ENCODE measurements around the gene OLIG2. TPM values are rescaled to one million over a fixed set of nuclear protein-coding genes. Genes with fewer than 3 reads are reported as not detected.

The OLIG2 gene
- total RNA-seq, 1 donor from 2014 or later = not detected

DNA sequence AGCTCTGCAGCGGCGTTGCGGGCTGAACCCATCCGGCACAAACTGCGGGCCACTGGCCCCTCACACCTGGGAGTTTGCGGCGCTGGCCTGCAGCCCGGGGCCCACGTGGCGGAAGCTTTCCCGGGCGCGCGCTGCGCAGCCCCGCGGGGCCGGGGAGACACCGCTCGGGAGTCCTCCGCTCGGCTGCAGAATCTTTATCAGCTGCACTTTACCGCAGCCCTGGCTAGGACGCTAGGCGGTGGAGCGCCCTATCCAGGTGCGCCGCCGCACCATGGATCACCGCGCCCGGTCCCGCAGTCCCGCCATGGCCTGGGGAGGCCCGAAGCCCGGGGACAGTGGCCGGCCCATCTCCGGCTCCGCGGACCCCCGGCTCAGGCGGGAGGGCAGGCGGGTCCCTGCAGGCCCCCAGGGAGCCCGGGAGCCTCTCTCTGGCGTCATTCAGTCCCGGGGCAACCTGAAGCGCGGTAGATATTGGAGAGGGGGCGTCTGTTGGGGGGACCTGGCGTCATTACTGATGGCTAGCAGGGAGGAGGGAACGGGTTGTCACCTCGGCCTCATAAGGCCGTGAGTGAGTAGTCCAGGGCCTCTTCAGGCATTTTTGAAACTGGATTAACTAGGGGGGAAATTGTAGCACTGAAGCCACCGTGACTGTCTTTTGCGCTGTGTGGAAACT lies 5.7 kb upstream of the OLIG2 start:
- no peak for DNase-seq (ENCODE audit: low read depth)
- TF ChIP-seq, protein P1, sequence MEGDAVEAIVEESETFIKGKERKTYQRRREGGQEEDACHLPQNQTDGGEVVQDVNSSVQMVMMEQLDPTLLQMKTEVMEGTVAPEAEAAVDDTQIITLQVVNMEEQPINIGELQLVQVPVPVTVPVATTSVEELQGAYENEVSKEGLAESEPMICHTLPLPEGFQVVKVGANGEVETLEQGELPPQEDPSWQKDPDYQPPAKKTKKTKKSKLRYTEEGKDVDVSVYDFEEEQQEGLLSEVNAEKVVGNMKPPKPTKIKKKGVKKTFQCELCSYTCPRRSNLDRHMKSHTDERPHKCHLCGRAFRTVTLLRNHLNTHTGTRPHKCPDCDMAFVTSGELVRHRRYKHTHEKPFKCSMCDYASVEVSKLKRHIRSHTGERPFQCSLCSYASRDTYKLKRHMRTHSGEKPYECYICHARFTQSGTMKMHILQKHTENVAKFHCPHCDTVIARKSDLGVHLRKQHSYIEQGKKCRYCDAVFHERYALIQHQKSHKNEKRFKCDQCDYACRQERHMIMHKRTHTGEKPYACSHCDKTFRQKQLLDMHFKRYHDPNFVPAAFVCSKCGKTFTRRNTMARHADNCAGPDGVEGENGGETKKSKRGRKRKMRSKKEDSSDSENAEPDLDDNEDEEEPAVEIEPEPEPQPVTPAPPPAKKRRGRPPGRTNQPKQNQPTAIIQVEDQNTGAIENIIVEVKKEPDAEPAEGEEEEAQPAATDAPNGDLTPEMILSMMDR (conservative IDR thresholded peaks at IDR 0.05; ENCODE audit: low read depth, low read length) = no peak
- no peak overlapping the region for H3K4me3 ChIP-seq (ENCODE audit: low read depth, low read length)

DNA sequence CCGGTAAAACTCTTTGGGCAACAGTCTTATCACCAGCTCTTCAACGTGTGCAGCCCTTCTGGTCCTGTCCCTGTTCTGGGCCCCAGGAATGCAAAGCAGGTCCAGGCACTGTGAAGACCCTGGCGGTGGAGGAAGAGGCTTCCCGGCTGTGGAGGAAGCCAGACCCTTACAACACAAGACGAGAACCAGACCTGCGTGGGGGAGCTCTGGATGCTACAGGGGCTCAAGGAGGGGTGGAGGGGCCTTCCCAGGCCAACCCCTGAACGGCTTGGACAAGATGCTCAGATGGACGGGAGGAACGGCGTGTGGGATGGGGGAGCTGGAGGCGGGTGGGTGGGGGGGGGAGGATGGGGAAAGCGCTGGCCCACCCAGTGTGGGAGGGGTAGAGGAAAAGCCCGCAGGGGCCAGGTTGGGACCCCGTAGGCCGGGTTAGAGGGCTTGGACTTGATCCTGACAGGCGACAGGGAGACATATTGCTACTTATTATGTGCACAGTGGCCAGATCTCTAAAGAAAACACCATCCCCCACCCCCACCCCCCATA lies 5.1 kb upstream of the OLIG2 start:
- no peak overlapping the region for H3K4me3 ChIP-seq (ENCODE audit: low read depth, low read length)
- TF ChIP-seq, protein P1 (conservative IDR thresholded peaks at IDR 0.05; ENCODE audit: low read depth, low read length) = no peak
- DNase-seq (ENCODE audit: low read depth) = no peak

- DNase-seq (ENCODE audit: low read depth) = no peak
- no peak overlapping the region for H3K4me3 ChIP-seq (ENCODE audit: low read depth, low read length)
- TF ChIP-seq, protein P1 (conservative IDR thresholded peaks at IDR 0.05; ENCODE audit: low read depth, low read length) = no peak
Measured at GRCh38 chr21:33021150-33021549, 4.6 kb upstream of the OLIG2 start.

GRCh38 chr21:33021667-33022066 lies 4.1 kb upstream of the OLIG2 start:
- no peak for DNase-seq (ENCODE audit: low read depth)
- H3K4me3 ChIP-seq (ENCODE audit: low read depth, low read length) = no peak overlapping the region
- TF ChIP-seq, protein P1 (conservative IDR thresholded peaks at IDR 0.05; ENCODE audit: low read depth, low read length) = no peak

- DNase-seq (ENCODE audit: low read depth) = no peak
- no peak overlapping the region for H3K4me3 ChIP-seq (ENCODE audit: low read depth, low read length)
Measured at GRCh38 chr21:33022489-33022827, 3.3 kb upstream of the OLIG2 start.

DNA sequence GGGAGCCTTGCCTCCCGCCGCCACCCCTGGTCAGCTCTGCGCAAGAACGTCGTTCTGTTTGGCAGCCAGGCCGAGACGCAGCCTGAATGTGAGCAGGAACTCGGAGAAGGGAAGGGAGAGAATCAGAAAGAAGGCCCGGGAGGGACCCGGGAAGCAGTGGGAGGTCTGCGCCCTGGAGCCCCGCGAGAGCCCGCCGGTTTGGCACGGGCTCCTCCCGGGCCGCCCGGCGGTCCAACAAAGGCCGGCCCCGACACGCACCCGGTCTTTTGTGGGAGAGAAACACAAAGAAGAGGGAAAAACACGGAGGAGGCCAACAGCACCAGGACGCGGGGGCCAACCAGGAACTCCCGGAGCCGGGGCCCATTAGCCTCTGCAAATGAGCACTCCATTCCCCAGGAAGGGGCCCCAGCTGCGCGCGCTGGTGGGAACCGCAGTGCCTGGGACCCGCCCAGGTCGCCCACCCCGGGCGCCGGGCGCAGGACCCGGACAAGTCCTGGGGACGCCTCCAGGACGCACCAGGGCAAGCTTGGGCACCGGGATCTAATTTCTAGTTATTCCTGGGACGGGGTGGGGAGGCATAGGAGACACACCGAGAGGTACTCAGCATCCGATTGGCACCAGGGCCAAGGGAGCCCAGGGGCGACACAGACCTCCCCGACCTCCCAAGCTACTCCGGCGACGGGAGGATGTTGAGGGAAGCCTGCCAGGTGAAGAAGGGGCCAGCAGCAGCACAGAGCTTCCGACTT lies 2.7 kb upstream of the OLIG2 start:
- TF ChIP-seq, protein P1 (conservative IDR thresholded peaks at IDR 0.05; ENCODE audit: low read depth, low read length) = no peak
- no peak for DNase-seq (ENCODE audit: low read depth)
- H3K4me3 ChIP-seq (ENCODE audit: low read depth, low read length) = no peak overlapping the region

More at GRCh38 chr21:33022489-33022827, 3.3 kb upstream of the OLIG2 start:
- TF ChIP-seq, protein P1 (conservative IDR thresholded peaks at IDR 0.05; ENCODE audit: low read depth, low read length) = no peak
